MCF 10A (cell line): ENCODE results near the gene KAZN. TPM values are rescaled to one million over a fixed set of nuclear protein-coding genes. Genes with fewer than 3 reads are reported as not detected.

Experiments used
- BruUV-seq: library from RNA; stranded (reverse); fragments of 400-500 nt; replicated peaks from 2 replicates; lab custom pipeline; 2021; lab: Mats Ljungman, UMichigan
- CTCF ChIA-PET: fragments of 300-600 bp; sonication (Branson Sonifier 250); formaldehyde crosslinking; extraction: SDS; loops from one replicate; lab custom pipeline; 2021; ENCODE audit warnings: antibody characterized with exemption, inconsistent platforms; lab: Yijun Ruan, JAX
- POLR2A ChIA-PET: fragments of 300-600, 350-650 bp; sonication (Branson Sonifier 250); formaldehyde crosslinking; extraction: SDS; loops from one replicate; lab custom pipeline; 2020; ENCODE audit warnings: antibody characterized with exemption, inconsistent platforms; lab: Yijun Ruan, JAX
- DNase-seq: peaks from one replicate; pipeline ENCODE4 v3.0.0-alpha.2; 2018; ENCODE audit not compliant: unreplicated experiment
- H3K27ac Mint-ChIP-seq: one replicate; pipeline ENCODE4 v1.8.0; 2022; ENCODE audit warnings: mild to moderate bottlenecking, low read depth, mixed read lengths; ENCODE audit not compliant: unreplicated experiment
- H3K27me3 Mint-ChIP-seq: one replicate; pipeline ENCODE4 v1.8.0; 2022; ENCODE audit warnings: mixed read lengths; ENCODE audit not compliant: insufficient read depth, unreplicated experiment
- H3K36me3 Mint-ChIP-seq: one replicate; pipeline ENCODE4 v1.8.0; 2022; ENCODE audit warnings: mild to moderate bottlenecking, moderate library complexity, mixed read lengths; ENCODE audit not compliant: insufficient read depth, unreplicated experiment
- H3K4me1 Mint-ChIP-seq: one replicate; pipeline ENCODE4 v1.8.0; 2022; ENCODE audit warnings: mixed read lengths; ENCODE audit not compliant: insufficient read depth, unreplicated experiment
- H3K4me3 Mint-ChIP-seq: one replicate; pipeline ENCODE4 v1.8.0; 2022; ENCODE audit warnings: mild to moderate bottlenecking, moderate library complexity, mixed read lengths; ENCODE audit not compliant: unreplicated experiment
- H3K9me3 Mint-ChIP-seq: one replicate; pipeline ENCODE4 v1.8.0; 2022; ENCODE audit warnings: mixed read lengths; ENCODE audit not compliant: unreplicated experiment
- intact Hi-C: fragments of 100-400 bp; cut with micrococcal nuclease; formaldehyde crosslinking; loops from 2 replicates; pipeline ENCODE4 v1.14.1; 2022
- total RNA-seq: library from RNA; stranded (reverse); gene quantifications from 2 replicates; pipeline ENCODE4 v1.2.3, GENCODE V29; 2022
- TF ChIP-seq, protein P1 (sequence below): fragments of 200-600 bp; IDR thresholded peaks from one replicate; pipeline ENCODE4 v1.8.0; 2022; ENCODE audit warnings: antibody characterized with exemption, mild to moderate bottlenecking; ENCODE audit not compliant: unreplicated experiment

KAZN gene
- total RNA-seq, 1 experiment from 2014 or later: 3.3 TPM

DNA sequence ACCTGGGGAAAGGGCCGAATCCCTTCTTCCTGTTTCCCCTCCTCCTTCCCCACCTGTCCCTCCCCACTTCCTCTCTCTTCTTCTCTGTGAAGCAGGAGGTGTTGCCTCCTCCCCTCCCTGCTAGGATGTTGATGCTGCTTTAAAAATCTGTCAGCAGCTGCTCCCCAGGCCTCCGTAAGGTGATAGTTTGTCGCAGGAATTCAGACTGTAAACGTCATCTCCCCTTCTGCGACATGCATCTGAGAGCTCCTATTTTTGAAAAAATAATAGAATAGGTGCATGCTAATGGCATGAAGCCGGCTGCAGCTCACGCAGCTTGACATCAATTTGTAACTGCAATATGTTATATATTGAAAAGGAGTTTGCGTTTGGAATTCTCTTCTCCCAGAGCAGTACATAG is 70.1 kb downstream of the KAZN start:
- Mint-ChIP-seq H3K4me3 (no peak overlapping the region), H3K27me3 (no peaks in the 10 kb centered on the region), H3K9me3 (no peaks in the 10 kb centered on the region), H3K27ac (no peak overlapping the region), H3K36me3 (no peaks in the 10 kb centered on the region), H3K4me1 (peaks cover 9% of the 10 kb centered on the region)
- intact Hi-C loops: no loop called here
- no peak for DNase-seq
- no TSS peak for BruUV-seq
- ChIA-PET CTCF (no interaction called here), POLR2A (no interaction called here)
- TF ChIP-seq, protein P1, sequence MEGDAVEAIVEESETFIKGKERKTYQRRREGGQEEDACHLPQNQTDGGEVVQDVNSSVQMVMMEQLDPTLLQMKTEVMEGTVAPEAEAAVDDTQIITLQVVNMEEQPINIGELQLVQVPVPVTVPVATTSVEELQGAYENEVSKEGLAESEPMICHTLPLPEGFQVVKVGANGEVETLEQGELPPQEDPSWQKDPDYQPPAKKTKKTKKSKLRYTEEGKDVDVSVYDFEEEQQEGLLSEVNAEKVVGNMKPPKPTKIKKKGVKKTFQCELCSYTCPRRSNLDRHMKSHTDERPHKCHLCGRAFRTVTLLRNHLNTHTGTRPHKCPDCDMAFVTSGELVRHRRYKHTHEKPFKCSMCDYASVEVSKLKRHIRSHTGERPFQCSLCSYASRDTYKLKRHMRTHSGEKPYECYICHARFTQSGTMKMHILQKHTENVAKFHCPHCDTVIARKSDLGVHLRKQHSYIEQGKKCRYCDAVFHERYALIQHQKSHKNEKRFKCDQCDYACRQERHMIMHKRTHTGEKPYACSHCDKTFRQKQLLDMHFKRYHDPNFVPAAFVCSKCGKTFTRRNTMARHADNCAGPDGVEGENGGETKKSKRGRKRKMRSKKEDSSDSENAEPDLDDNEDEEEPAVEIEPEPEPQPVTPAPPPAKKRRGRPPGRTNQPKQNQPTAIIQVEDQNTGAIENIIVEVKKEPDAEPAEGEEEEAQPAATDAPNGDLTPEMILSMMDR: no peak

GRCh38 chr1:14672005-14672404 is 73.5 kb downstream of the KAZN start:
- Mint-ChIP-seq H3K4me3 (no peak overlapping the region), H3K27me3 (no peaks in the 10 kb centered on the region), H3K27ac (no peak overlapping the region), H3K4me1 (no peaks in the 10 kb centered on the region), H3K9me3 (no peaks in the 10 kb centered on the region), H3K36me3 (no peaks in the 10 kb centered on the region)
- ChIA-PET POLR2A (no interaction called here), CTCF (no interaction called here)
- intact Hi-C loops: no loop called here
- TF ChIP-seq, protein P1: no peak
- DNase-seq: no peak
- BruUV-seq: no TSS peak

GRCh38 chr1:14674030-14674429 is 75.5 kb downstream of the KAZN start:
- intact Hi-C loops: no loop called here
- Mint-ChIP-seq H3K4me1 (no peaks in the 10 kb centered on the region), H3K27ac (no peak overlapping the region), H3K9me3 (no peaks in the 10 kb centered on the region), H3K36me3 (no peaks in the 10 kb centered on the region), H3K4me3 (no peak overlapping the region), H3K27me3 (no peaks in the 10 kb centered on the region)
- POLR2A ChIA-PET: no interaction called here
- BruUV-seq: no TSS peak
- no peak for DNase-seq
- CTCF ChIA-PET: interaction anchor here (0.6 kb wide), 1 partner anchor 859 kb away, joined by 3 read pairs; no protein-coding TSS in a partner anchor
- TF ChIP-seq, protein P1: no peak

DNA sequence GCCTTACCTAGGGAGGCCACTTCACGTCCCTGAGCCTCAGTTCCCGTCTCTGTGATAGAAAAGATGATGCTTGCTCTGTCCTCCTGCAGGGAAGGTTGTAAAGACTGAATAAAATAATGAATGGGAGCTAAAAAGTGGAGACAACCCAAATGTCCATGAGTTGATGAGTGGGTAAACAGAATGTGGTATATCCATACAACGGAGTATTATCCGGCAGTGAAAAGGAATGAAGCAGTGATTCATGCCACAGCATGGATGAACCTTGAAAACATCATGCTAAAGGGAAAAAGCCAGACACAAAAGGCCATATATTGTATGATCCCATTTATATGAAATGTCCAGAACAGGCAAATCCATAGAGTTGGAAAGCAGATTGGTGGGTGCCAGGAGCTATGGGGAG is 77.9 kb downstream of the KAZN start:
- Mint-ChIP-seq H3K36me3 (no peaks in the 10 kb centered on the region), H3K4me3 (no peak overlapping the region), H3K9me3 (no peaks in the 10 kb centered on the region), H3K27ac (no peak overlapping the region), H3K27me3 (no peaks in the 10 kb centered on the region), H3K4me1 (no peaks in the 10 kb centered on the region)
- ChIA-PET CTCF (interaction anchor here (0.6 kb wide), 1 partner anchor 362 kb away, joined by 3 read pairs; no protein-coding TSS in a partner anchor), POLR2A (interaction anchor here (0.7 kb wide), 1 partner anchor 36 kb away, joined by 3 read pairs; no protein-coding TSS in a partner anchor)
- no peak for DNase-seq
- TF ChIP-seq, protein P1: no peak
- intact Hi-C loops: no loop called here
- no TSS peak for BruUV-seq
